ENCODE results near the gene DNAH2. TPM values are rescaled to one million over a fixed set of nuclear protein-coding genes. Genes with fewer than 3 reads are reported as not detected.

Gene DNAH2
- total RNA-seq, 1 donor from 2014 or later = not detected

DNA sequence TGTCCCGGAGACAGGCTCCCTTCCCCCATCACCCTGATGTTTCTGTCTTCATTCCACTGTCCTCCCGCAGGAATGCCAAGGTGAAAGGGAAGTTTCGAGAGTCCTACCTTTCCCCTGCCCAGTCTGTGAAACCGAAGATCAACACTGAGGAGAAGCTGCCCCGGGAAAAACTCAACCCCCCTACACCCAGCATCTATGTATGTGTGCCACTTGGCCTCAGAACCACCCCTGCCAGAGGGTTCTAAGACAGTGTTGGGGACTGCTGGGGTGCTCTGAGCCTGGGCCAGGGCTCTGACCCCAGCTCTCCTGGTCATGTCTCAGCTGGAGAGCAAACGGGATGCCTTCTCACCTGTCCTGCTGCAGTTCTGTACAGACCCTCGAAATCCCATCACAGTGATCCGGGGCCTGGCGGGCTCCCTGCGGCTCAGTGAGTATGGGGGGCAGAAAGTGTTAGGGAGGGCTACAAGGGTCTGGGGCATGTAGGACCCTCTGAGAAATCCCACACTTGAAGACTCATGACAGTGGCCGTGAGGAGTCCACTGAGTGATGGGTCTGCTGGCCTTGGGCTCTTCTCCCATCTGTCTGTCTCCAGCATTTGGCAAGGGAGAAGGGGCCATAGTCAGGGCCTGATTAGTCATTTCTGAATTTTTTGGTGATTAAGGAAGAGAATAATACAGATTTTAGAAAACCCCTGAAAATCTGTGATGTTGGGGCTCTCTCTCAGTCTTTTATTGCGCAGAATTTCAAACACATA, 132.4 kb downstream of the DNAH2 start:
- peak overlapping the region; percentile 50 for H3K4me3 Mint-ChIP-seq
- no peak overlapping the region for H3K27ac Mint-ChIP-seq
- H3K9me3 Mint-ChIP-seq = no peaks in the 10 kb centered on the region
- intact Hi-C loops (cut with micrococcal nuclease) = loop anchor here (10.0 kb wide), 3 partner anchors 105 to 615 kb away; partner anchors contain the start of genes DVL2 and PHF23
- H3K36me3 Mint-ChIP-seq (ENCODE audit: low read depth) = peaks cover 70% of the 10 kb centered on the region
- DNase-seq = peak; percentile 57
- H3K27me3 Mint-ChIP-seq = no peaks in the 10 kb centered on the region
- peaks cover 32% of the 10 kb centered on the region for H3K4me1 Mint-ChIP-seq

GRCh38 chr17:7850701-7851437, 133.3 kb downstream of the DNAH2 start:
- no peak for DNase-seq
- peak overlapping the region; percentile 72 for H3K4me3 Mint-ChIP-seq
- no peaks in the 10 kb centered on the region for H3K27me3 Mint-ChIP-seq
- peaks cover 32% of the 10 kb centered on the region for H3K4me1 Mint-ChIP-seq
- H3K36me3 Mint-ChIP-seq (ENCODE audit: low read depth) = peaks cover 71% of the 10 kb centered on the region
- no peaks in the 10 kb centered on the region for H3K9me3 Mint-ChIP-seq
- intact Hi-C loops (cut with micrococcal nuclease) = loop anchor here (1.0 to 10.0 kb wide), 4 partner anchors 9 to 106 kb away; partner anchors contain the start of gene KDM6B
- peak overlapping the region; percentile 56 for H3K27ac Mint-ChIP-seq

DNA sequence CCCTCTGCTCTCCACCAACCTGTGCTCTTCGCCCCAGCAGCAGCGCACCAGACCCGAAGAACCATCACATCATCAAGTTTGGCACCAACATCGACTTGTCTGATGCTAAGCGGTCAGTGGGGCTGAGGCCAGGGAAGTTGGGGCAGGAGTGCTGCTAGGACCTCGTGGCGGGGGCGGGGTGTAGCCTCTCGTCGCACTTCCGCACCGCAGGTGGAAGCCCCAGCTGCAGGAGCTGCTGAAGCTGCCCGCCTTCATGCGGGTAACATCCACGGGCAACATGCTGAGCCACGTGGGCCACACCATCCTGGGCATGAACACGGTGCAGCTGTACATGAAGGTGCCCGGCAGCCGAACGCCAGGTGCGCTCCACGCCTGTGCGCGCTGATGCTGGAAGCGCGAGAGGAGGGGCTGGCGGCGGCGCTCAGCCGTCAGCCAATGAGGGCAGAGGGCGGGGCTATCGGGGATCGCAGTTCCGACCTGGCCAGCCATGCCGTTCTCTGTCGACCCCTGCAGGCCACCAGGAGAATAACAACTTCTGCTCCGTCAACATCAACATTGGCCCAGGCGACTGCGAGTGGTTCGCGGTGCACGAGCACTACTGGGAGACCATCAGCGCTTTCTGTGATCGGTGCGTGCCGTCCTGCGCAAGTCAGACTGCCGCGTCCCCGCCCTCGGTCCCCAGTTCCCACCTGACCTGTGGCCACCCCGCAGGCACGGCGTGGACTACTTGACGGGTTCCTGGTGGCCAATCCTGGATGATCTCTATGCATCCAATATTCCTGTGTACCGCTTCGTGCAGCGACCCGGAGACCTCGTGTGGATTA, 134.1 kb downstream of the DNAH2 start:
- DNase-seq = peak; percentile 98
- intact Hi-C loops (cut with micrococcal nuclease) = loop anchor here (1.0 to 10.0 kb wide), 4 partner anchors 9 to 107 kb away; partner anchors contain the start of gene KDM6B
- peak overlapping the region; percentile 72 for H3K4me3 Mint-ChIP-seq
- H3K9me3 Mint-ChIP-seq = no peaks in the 10 kb centered on the region
- H3K27ac Mint-ChIP-seq = peak overlapping the region; percentile 56
- H3K4me1 Mint-ChIP-seq = peaks cover 29% of the 10 kb centered on the region
- peaks cover 68% of the 10 kb centered on the region for H3K36me3 Mint-ChIP-seq (ENCODE audit: low read depth)
- no peaks in the 10 kb centered on the region for H3K27me3 Mint-ChIP-seq

- Mint-ChIP-seq H3K36me3 (ENCODE audit: low read depth) (peaks cover 63% of the 10 kb centered on the region), H3K4me1 (peaks cover 27% of the 10 kb centered on the region), H3K27me3 (no peaks in the 10 kb centered on the region), H3K27ac (peak overlapping the region; percentile 20), H3K9me3 (no peaks in the 10 kb centered on the region), H3K4me3 (peak overlapping the region; percentile 72)
- intact Hi-C loops (cut with micrococcal nuclease) = loop anchor here (10.0 kb wide), 1 partner anchor 107 kb away; no protein-coding TSS in a partner anchor
- DNase-seq = no peak
Observed at GRCh38 chr17:7852262-7852670, 134.7 kb downstream of the DNAH2 start.

DNA sequence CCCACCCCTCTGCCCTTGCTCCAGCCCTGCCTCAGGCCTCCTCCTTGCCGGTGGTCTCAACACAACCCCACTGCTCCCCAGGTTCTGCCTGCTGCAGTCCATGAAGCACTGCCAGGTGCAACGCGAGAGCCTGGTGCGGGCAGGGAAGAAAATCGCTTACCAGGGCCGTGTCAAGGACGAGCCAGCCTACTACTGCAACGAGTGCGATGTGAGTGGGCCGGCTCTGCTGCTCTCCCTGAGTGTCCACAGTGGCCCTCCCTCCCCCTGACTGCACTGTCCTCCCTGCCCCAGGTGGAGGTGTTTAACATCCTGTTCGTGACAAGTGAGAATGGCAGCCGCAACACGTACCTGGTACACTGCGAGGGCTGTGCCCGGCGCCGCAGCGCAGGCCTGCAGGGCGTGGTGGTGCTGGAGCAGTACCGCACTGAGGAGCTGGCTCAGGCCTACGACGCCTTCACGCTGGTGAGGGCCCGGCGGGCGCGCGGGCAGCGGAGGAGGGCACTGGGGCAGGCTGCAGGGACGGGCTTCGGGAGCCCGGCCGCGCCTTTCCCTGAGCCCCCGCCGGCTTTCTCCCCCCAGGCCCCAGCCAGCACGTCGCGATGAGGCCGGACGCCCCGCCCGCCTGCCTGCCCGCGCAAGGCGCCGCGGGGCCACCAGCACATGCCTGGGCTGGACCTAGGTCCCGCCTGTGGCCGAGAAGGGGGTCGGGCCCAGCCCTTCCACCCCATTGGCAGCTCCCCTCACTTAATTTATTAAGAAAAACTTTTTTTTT, 135.6 kb downstream of the DNAH2 start:
- intact Hi-C loops (cut with micrococcal nuclease) = loop anchor here (10.0 kb wide), 1 partner anchor 108 kb away; no protein-coding TSS in a partner anchor
- Mint-ChIP-seq H3K27ac (no peak overlapping the region), H3K4me1 (peaks cover 27% of the 10 kb centered on the region), H3K27me3 (no peaks in the 10 kb centered on the region), H3K4me3 (no peak overlapping the region), H3K9me3 (no peaks in the 10 kb centered on the region), H3K36me3 (ENCODE audit: low read depth) (peaks cover 58% of the 10 kb centered on the region)
- peak; percentile 57 for DNase-seq

DNA sequence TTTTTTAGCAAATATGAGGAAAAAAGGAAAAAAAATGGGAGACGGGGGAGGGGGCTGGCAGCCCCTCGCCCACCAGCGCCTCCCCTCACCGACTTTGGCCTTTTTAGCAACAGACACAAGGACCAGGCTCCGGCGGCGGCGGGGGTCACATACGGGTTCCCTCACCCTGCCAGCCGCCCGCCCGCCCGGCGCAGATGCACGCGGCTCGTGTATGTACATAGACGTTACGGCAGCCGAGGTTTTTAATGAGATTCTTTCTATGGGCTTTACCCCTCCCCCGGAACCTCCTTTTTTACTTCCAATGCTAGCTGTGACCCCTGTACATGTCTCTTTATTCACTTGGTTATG, 136.1 kb downstream of the DNAH2 start:
- intact Hi-C loops (cut with micrococcal nuclease) = loop anchor here (10.0 kb wide), 1 partner anchor 109 kb away; no protein-coding TSS in a partner anchor
- H3K4me3 Mint-ChIP-seq = peak overlapping the region; percentile 26
- peaks cover 27% of the 10 kb centered on the region for H3K4me1 Mint-ChIP-seq
- no peaks in the 10 kb centered on the region for H3K27me3 Mint-ChIP-seq
- H3K9me3 Mint-ChIP-seq = no peaks in the 10 kb centered on the region
- no peak overlapping the region for H3K27ac Mint-ChIP-seq
- H3K36me3 Mint-ChIP-seq (ENCODE audit: low read depth) = peaks cover 56% of the 10 kb centered on the region
- no peak for DNase-seq

- no peak for DNase-seq
- peak overlapping the region; percentile 26 for H3K4me3 Mint-ChIP-seq
- intact Hi-C loops (cut with micrococcal nuclease) = loop anchor here (10.0 kb wide), 1 partner anchor 109 kb away; no protein-coding TSS in a partner anchor
- H3K27ac Mint-ChIP-seq = no peak overlapping the region
- H3K36me3 Mint-ChIP-seq (ENCODE audit: low read depth) = peaks cover 61% of the 10 kb centered on the region
- H3K27me3 Mint-ChIP-seq = no peaks in the 10 kb centered on the region
- H3K9me3 Mint-ChIP-seq = no peaks in the 10 kb centered on the region
- H3K4me1 Mint-ChIP-seq = peaks cover 30% of the 10 kb centered on the region
Observed at GRCh38 chr17:7854078-7854777, 136.7 kb downstream of the DNAH2 start.

GRCh38 chr17:7854851-7855659, 137.5 kb downstream of the DNAH2 start, which contains the start of gene TMEM88:
TSS of gene TMEM88 (plus strand) at chr17:7855066. CDS start at chr17:7855075, 9 bp downstream.
- Mint-ChIP-seq H3K27ac (peak within 1 kb of the TSS; percentile 62), H3K27me3 (no peaks in the 10 kb centered on the region), H3K4me1 (peaks cover 31% of the 10 kb centered on the region), H3K9me3 (no peaks in the 10 kb centered on the region), H3K4me3 (peak within 1 kb of the TSS; percentile 26), H3K36me3 (ENCODE audit: low read depth) (peaks cover 60% of the 10 kb centered on the region)
- peak; percentile 62 for DNase-seq
- intact Hi-C loops (cut with micrococcal nuclease) = loop anchor here (10.0 kb wide), 1 partner anchor 110 kb away; no protein-coding TSS in a partner anchor

- H3K27ac Mint-ChIP-seq = peak overlapping the region; percentile 62
Observed at GRCh38 chr17:7855660-7856010, 138.1 kb downstream of the DNAH2 start.

DNA sequence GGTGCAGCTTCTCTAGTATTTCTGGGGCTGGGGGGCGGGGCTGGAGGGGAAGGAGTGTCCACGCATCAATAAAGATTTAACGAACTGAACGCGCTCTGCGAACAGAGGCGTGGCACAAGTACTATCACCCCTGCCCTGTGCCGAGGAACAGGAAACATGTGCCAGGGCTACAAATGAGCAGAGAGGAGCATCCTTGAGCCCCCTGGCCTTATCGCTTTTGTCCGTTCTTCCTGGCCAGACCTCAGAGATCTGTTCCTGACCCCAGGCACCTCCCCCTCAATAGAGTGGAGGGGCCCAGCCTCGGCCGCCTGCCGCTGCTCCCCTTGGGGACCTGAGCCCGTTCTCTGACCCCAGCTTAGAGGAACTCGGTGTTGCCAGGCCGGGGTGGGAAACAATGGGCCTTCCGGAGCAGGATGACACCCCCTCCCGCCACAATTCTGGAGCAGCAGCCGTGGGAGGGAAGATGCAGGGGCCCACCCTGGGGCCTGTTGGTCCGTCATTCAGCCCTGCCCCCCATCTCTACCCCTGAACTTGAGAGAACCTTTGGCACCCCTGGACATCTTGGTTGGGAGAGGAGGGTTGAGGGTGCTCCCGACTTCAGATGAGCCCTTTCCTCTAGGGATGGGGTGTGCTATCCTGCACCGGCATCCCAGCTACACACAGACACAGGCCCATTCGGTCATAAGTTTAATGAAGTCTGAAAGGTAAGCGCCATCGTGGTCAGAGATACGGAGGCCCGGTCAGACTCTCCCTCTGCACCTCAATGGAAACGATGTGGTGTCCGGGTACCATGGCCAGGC, 138.7 kb downstream of the DNAH2 start:
- DNase-seq = peak; percentile 72
- intact Hi-C loops (cut with micrococcal nuclease) = loop anchor here (2.0 to 10.0 kb wide), 2 partner anchors 111 to 201 kb away; no protein-coding TSS in a partner anchor
- Mint-ChIP-seq H3K27ac (peak overlapping the region; percentile 62), H3K36me3 (ENCODE audit: low read depth) (peaks cover 56% of the 10 kb centered on the region), H3K4me3 (no peak overlapping the region), H3K4me1 (peaks cover 24% of the 10 kb centered on the region), H3K27me3 (no peaks in the 10 kb centered on the region), H3K9me3 (no peaks in the 10 kb centered on the region)

More at GRCh38 chr17:7855660-7856010, 138.1 kb downstream of the DNAH2 start:
- H3K9me3 Mint-ChIP-seq = no peaks in the 10 kb centered on the region
- no peaks in the 10 kb centered on the region for H3K27me3 Mint-ChIP-seq
- peaks cover 30% of the 10 kb centered on the region for H3K4me1 Mint-ChIP-seq
- no peak overlapping the region for H3K4me3 Mint-ChIP-seq
- intact Hi-C loops (cut with micrococcal nuclease) = loop anchor here (2.0 to 10.0 kb wide), 2 partner anchors 111 to 201 kb away; no protein-coding TSS in a partner anchor
- H3K36me3 Mint-ChIP-seq (ENCODE audit: low read depth) = peaks cover 56% of the 10 kb centered on the region
- no peak for DNase-seq
